Measurements from ENCODE around the gene PTTG1IP.

DNA sequence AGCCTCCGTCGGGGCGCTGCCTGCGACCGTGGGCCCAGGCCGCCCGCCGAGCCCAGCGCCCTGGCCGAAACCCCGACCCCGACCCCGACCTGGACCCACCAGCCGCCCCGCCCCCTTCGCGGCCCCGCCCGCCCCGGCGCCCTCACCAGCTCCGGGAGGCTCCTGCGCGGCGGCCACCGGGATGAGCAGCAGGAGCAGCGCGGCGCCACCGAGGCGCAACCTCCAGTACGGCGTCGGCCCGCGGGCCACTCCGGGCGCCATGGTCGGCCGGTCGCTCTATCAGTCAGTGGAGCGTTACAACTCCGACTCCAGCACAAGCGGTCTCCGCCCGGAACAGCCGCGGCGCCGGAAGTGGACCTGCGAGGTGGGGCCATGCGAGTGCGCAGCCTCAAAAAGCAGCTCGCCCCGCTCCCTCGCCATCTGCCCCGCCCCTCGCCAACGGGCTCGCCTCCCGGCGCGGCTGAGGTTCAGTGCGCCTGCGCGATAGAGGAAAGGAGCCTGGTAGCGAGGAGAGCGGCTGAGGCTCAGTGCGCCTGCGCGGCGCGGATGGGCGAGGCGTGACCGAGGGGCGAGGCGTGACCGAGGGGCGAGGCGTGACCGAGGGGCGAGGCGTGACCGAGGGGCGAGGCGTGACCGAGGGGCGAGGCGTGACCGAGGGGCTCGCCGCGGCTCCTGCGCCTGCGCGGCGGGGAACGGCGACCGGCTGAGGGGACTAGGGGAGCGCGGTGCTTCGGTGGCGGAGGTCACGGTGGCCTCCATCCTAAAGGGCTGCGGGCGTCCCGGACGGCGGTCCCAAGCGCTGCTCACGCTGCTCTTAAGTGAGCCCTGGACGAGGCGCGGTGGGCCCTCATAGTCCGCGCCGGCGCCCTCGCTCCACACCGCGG, at the start of gene PTTG1IP:
- TF ChIP-seq CTCF (conservative IDR thresholded peaks at IDR 0.05; ENCODE audit: low read length) (no peak), EZH2phosphoT487 (IDR thresholded peaks at IDR 0.05; ENCODE audit: borderline replicate concordance, low read depth, low read length) (no peak)

All from OCI-LY7 (cell line).